GM21367 (cell line): ENCODE data around the gene CAPN11.
"Not testable (repeated sequence)": the region's sequence is repeated elsewhere in the genome, so short reads cannot be mapped to it uniquely, and the experiment has no call there.

Source experiments
- ATAC-seq: cut with Tn5 transposase; IDR thresholded peaks from one replicate; pipeline ENCODE4 v1.9.1; 2021; ENCODE audit not compliant: unreplicated experiment

Gene CAPN11

DNA sequence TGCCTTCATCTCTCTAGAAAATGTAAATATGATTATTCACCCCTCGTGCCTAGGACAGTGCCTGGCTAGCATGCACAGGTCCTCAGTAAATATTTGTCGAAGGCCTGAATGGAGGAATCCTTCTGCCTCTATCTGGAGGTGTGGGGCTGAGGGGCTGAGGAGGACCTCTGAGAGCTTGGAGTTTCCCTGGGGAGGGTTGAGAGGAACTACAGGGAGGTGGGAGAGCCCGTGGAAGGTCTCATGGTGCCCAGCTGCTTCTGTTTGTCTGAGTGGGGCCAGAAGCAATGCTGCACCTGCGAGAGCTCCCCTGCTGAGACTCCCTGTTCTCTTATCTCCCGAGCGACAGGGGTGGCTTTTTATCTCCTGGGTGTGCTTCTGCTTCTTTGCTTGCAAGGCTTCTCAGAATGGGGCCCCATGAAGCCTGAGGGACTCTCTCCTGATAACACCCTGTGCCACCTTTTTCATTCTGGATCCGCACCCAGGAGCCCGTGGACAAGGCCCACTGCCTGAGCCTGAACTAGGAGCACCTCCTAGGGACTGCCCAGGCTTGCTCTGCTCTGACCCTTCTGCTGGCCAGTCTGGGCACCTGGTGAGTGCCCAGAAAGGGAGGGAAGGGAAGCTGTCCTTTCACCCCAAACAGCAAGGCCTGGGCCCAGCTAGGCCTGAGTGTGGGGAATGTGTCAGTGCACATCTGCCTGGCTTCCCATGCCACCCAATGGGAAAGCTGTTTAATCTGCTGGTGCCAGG, 67.1 kb downstream of the CAPN11 start:
- ATAC-seq = no peak

DNA sequence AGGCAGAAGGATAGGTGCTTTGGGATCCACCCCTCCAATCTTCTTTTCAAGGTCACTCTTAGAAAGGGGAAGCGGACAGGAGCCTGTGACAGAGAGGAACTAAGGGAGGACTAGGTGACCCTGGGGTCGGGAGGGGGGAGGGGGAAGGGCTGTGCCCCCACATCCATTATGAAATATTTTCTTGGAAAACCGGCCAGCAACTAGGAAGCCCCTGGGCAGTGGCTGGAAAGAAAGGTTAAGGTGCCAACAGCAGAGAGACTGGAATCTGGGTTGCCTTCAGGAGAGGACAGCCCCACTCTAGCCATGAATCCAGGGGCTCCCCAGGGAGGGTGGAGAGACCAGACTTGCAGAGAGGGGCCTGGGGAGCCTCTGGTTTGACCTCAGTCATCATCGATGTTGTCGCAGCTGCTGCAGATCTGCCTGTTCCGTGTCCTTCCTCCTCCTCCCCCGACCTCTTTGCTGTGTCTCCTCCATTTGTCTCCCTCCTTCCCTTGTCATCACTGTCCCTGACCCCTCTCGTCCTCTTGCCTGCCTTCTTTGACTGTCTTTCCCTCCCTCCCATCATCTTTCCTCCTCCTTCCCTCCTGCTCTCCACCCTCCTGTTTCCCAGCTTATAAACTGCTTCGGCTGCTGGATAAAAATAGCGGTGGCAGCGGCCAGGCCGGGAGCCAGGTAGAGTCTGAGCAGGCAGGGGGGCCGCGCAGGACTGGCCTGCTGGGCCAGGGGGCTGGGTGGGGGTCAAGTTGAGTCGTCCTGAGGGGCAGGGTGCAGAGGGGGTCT, 67.9 kb downstream of the CAPN11 start:
- ATAC-seq = no peak

DNA sequence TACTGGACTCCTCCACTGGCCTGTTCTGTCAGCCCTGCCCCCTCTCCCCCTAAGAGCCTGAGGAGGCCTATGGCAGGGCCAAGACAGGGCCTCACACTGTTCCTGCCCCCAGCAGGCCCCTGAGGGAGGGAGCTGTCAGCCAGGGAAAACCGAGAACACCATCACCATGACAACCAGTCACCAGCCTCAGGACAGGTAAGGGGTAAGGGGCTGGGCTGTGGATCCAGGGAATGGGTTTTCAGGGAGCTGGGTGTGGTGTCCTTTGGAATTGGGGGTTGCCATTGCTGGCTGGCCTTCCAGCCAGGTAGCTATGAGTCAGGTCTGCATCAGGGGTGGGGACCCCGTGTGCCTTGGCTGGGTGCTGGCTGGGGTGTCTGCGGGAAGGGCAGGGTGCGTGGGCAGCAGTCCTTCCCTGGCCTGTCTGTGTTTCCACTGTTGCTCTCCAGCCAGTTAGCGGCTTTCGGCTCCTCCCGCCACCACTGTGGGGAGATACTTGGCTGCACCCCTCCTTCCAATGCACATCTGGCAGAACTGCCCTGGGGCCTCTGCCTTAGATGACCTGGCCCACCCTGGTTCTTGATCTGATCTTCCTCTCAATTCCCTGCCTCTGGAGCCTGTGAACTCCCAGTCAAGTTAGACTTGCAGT, 68.7 kb downstream of the CAPN11 start:
- no peak for ATAC-seq

DNA sequence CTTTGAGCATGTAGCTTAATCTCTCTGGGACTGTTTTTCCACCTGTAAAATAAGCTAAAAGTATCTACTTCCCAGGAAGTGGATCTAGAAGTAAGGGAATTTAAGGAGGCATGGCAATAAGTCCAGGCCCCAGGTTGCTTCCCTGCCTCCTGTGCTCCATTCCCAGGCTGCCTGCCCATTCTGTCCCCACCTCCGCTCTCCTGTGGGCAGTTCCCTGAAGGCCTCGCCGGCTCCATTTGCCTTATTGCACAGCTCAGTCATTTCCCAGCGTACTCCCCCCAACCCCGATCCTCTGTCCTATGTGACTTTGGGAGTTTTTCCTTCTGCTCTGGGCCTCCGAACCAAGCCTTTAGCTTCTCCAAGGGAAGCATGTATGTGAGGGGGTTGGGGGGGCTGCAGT, 69.4 kb downstream of the CAPN11 start:
- ATAC-seq = no peak

DNA sequence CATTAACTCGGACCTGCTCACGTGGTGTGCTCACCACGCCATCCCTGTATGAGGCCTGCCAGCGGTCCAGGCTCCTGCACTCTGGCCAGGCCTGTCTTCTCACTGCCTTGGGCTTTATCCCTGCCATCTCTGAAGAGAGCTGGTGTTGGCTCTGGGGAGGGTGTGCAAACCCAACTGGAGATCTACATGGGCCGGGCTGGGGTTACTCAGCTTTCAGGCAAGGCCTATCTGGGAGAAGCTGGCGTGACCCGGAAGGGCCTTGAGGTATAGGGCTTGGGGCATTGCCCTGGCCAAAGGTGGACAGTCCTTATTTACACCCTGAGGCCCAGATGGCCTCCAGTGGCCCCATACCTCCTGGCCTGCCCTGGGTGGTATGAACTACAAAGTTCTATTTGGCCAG, 69.8 kb downstream of the CAPN11 start:
- no peak for ATAC-seq

DNA sequence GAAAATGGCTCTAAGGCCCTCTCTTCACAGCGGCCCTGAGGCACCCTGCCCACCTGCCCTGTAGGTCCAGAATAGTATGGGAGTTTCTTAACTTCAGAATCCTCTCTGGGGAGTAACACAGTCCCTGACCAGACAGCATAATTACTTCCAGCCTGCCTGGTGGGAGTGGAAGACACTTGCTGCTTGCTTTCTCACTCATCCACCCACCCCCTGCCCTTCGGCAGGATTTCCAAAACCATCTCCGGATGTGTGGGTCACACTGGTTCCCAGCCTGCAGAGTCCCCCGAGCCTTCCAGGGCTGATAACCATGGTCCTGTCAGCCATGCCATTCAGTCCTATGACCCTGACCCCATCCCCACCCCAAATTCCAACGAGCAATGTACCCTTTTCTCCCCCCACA, 70.2 kb downstream of the CAPN11 start:
- ATAC-seq = no peak

DNA sequence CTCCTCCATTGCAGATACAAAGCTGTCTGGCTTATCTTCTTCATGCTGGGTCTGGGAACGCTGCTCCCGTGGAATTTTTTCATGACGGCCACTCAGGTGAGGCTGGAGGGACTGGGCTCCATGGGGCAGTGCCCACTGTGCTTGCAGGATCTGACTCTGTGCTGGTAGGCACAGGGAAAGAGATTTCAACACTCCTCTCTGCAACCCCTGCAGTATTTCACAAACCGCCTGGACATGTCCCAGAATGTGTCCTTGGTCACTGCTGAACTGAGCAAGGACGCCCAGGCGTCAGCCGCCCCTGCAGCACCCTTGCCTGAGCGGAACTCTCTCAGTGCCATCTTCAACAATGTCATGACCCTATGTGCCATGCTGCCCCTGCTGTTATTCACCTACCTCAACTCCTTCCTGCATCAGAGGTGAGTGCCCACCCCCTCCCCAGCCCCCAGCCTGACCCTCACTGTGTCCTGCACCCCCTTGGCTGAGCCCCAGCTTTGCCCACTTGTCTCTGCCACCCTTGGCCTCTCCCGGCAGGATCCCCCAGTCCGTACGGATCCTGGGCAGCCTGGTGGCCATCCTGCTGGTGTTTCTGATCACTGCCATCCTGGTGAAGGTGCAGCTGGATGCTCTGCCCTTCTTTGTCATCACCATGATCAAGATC, 70.9 kb downstream of the CAPN11 start:
- ATAC-seq = no peak

DNA sequence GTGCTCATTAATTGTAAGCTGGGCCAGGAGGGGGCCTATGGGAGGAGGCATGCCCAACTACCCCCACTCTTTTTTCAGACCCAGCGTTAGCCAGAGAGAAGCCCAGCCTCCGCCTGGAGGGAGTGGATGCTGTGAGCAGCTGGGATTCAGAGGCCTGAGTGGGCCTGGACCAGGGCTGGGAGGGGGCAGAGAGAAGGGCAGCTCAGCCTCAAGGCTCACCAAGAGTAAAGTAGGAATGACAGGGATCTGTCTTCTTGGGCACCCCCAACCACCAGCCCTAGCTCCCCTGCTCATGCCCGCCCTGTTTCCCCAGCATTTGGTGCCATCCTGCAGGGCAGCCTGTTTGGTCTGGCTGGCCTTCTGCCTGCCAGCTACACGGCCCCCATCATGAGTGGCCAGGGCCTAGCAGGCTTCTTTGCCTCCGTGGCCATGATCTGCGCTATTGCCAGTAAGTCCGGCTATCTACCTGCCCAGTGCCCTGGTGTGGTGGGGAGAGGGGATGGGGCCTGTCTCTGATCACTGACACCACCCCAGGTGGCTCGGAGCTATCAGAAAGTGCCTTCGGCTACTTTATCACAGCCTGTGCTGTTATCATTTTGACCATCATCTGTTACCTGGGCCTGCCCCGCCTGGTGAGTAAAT, 71.5 kb downstream of the CAPN11 start:
- ATAC-seq = no peak

DNA sequence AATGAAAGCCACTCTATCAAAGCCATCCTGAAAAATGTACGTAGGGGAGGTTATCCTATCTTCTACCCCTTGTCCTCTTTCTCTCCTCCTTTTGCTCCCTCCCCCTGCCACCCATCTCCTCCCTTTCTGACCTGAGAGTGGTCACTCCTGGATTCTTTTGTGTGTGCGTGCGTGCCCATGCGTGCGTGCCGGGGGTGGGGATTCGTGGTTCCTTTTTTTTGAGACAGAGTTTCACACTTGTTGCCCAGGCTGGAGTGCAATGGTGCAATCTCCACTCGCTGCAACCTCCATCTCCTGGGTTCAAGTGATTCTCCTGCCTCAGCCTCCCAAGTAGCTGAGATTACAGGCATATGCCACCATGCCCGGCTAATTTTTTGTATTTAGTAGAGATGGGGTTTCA, 72.8 kb downstream of the CAPN11 start:
- not testable (repeated sequence) for ATAC-seq

DNA sequence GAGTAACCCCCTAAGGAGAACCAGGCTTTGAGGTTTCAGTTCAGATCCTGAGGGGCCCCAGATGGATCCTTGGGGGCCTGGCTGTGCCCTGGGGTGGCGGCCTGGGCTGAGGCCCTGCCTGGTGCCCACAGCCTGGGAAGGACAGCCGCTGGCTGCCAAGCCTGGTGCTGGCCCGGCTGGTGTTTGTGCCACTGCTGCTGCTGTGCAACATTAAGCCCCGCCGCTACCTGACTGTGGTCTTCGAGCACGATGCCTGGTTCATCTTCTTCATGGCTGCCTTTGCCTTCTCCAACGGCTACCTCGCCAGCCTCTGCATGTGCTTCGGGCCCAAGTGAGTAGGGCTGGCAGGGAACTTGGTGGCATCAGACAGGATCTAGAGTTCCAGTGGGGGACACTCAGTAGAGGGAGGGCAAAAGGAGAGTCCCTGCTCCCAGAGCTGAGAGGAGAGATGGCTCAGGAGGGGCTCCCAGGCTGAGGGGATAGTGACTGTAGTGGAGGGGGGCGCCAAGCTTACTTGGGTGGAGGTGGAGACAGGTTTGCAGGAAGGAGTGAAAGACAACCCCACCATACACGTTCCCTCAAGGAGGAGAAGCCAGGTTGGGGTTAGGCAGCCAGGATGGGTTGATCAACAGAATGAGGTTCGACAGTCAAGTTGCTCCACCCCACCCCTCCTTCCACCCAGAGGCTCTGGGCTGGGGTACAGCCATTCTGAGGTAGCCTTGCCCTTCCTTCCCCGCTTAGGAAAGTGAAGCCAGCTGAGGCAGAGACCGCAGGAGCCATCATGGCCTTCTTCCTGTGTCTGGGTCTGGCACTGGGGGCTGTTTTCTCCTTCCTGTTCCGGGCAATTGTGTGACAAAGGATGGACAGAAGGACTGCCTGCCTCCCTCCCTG, 74.3 kb downstream of the CAPN11 start:
- no peak for ATAC-seq

DNA sequence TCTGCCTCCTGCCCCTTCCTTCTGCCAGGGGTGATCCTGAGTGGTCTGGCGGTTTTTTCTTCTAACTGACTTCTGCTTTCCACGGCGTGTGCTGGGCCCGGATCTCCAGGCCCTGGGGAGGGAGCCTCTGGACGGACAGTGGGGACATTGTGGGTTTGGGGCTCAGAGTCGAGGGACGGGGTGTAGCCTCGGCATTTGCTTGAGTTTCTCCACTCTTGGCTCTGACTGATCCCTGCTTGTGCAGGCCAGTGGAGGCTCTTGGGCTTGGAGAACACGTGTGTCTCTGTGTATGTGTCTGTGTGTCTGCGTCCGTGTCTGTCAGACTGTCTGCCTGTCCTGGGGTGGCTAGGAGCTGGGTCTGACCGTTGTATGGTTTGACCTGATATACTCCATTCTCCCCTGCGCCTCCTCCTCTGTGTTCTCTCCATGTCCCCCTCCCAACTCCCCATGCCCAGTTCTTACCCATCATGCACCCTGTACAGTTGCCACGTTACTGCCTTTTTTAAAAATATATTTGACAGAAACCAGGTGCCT, 75.0 kb downstream of the CAPN11 start:
- ATAC-seq = no peak
